Measurements from ENCODE around the gene BRS3. TPM values are rescaled to one million over a fixed set of nuclear protein-coding genes. Genes with fewer than 3 reads are reported as not detected.
A peak's percentile ranks its signal among the peaks of the same experiment; 100 is the strongest.

The BRS3 gene
- total RNA-seq, 1 donor = not detected

- Histone ChIP-seq H3K4me3 (ENCODE audit: low read length) (no peak overlapping the region), H3K27me3 (ENCODE audit: insufficient read depth, low read length) (no peaks in the 10 kb centered on the region), H3K9me3 (ENCODE audit: low read depth, low read length) (no peaks in the 10 kb centered on the region), H3K4me1 (ENCODE audit: insufficient read depth, low read length) (no peaks in the 10 kb centered on the region)
Measured at GRCh38 chrX:136473663-136474062, 14.1 kb upstream of the BRS3 start.

- no peaks in the 10 kb centered on the region for H3K4me1 ChIP-seq (ENCODE audit: insufficient read depth, low read length)
- no peaks in the 10 kb centered on the region for H3K27me3 ChIP-seq (ENCODE audit: insufficient read depth, low read length)
- H3K4me3 ChIP-seq (ENCODE audit: low read length) = no peak overlapping the region
- H3K9me3 ChIP-seq (ENCODE audit: low read depth, low read length) = no peaks in the 10 kb centered on the region
Measured at GRCh38 chrX:136475236-136475635, 12.5 kb upstream of the BRS3 start.

GRCh38 chrX:136476501-136476900 is 11.2 kb upstream of the BRS3 start:
- no peak overlapping the region for H3K4me3 ChIP-seq (ENCODE audit: low read length)
- H3K27me3 ChIP-seq (ENCODE audit: insufficient read depth, low read length) = no peaks in the 10 kb centered on the region
- H3K9me3 ChIP-seq (ENCODE audit: low read depth, low read length) = no peaks in the 10 kb centered on the region
- no peaks in the 10 kb centered on the region for H3K4me1 ChIP-seq (ENCODE audit: insufficient read depth, low read length)

- no peaks in the 10 kb centered on the region for H3K9me3 ChIP-seq (ENCODE audit: low read depth, low read length)
- no peak overlapping the region for H3K4me3 ChIP-seq (ENCODE audit: low read length)
- no peaks in the 10 kb centered on the region for H3K27me3 ChIP-seq (ENCODE audit: insufficient read depth, low read length)
- H3K4me1 ChIP-seq (ENCODE audit: insufficient read depth, low read length) = no peaks in the 10 kb centered on the region
Measured at GRCh38 chrX:136477026-136477425, 10.7 kb upstream of the BRS3 start.

- no peaks in the 10 kb centered on the region for H3K27me3 ChIP-seq (ENCODE audit: insufficient read depth, low read length)
- H3K4me1 ChIP-seq (ENCODE audit: insufficient read depth, low read length) = no peaks in the 10 kb centered on the region
- no peak overlapping the region for H3K4me3 ChIP-seq (ENCODE audit: low read length)
- no peaks in the 10 kb centered on the region for H3K9me3 ChIP-seq (ENCODE audit: low read depth, low read length)
Measured at GRCh38 chrX:136480383-136480782, 7.4 kb upstream of the BRS3 start.

GRCh38 chrX:136488706-136489105 is 959 bp downstream of the BRS3 start:
- Histone ChIP-seq H3K27me3 (ENCODE audit: insufficient read depth, low read length) (no peaks in the 10 kb centered on the region), H3K4me1 (ENCODE audit: insufficient read depth, low read length) (no peaks in the 10 kb centered on the region), H3K9me3 (ENCODE audit: low read depth, low read length) (no peaks in the 10 kb centered on the region), H3K4me3 (ENCODE audit: low read length) (no peak overlapping the region)

- H3K4me1 ChIP-seq (ENCODE audit: insufficient read depth, low read length) = peaks cover 13% of the 10 kb centered on the region
- H3K4me3 ChIP-seq (ENCODE audit: low read length) = no peak overlapping the region
- H3K27me3 ChIP-seq (ENCODE audit: insufficient read depth, low read length) = no peaks in the 10 kb centered on the region
- no peaks in the 10 kb centered on the region for H3K9me3 ChIP-seq (ENCODE audit: low read depth, low read length)
Measured at GRCh38 chrX:136491832-136492231, 4.1 kb downstream of the BRS3 start.

- no peak overlapping the region for H3K4me3 ChIP-seq (ENCODE audit: low read length)
- H3K4me1 ChIP-seq (ENCODE audit: insufficient read depth, low read length) = peaks cover 13% of the 10 kb centered on the region
- H3K27me3 ChIP-seq (ENCODE audit: insufficient read depth, low read length) = no peaks in the 10 kb centered on the region
- no peaks in the 10 kb centered on the region for H3K9me3 ChIP-seq (ENCODE audit: low read depth, low read length)
Measured at GRCh38 chrX:136493011-136493410, 5.3 kb downstream of the BRS3 start.

GRCh38 chrX:136495043-136495442 is 7.3 kb downstream of the BRS3 start:
- Histone ChIP-seq H3K4me1 (ENCODE audit: insufficient read depth, low read length) (peaks cover 13% of the 10 kb centered on the region), H3K27me3 (ENCODE audit: insufficient read depth, low read length) (no peaks in the 10 kb centered on the region), H3K9me3 (ENCODE audit: low read depth, low read length) (no peaks in the 10 kb centered on the region), H3K4me3 (ENCODE audit: low read length) (no peak overlapping the region)

GRCh38 chrX:136496186-136496763 is 8.5 kb downstream of the BRS3 start:
- Histone ChIP-seq H3K27me3 (ENCODE audit: insufficient read depth, low read length) (no peaks in the 10 kb centered on the region), H3K4me1 (ENCODE audit: insufficient read depth, low read length) (peaks cover 13% of the 10 kb centered on the region), H3K4me3 (ENCODE audit: low read length) (peak overlapping the region; percentile 68), H3K9me3 (ENCODE audit: low read depth, low read length) (no peaks in the 10 kb centered on the region)

GRCh38 chrX:136496764-136497555 is 9.2 kb downstream of the BRS3 start:
- Histone ChIP-seq H3K4me1 (ENCODE audit: insufficient read depth, low read length) (peaks cover 13% of the 10 kb centered on the region), H3K9me3 (ENCODE audit: low read depth, low read length) (no peaks in the 10 kb centered on the region), H3K27me3 (ENCODE audit: insufficient read depth, low read length) (no peaks in the 10 kb centered on the region), H3K4me3 (ENCODE audit: low read length) (peak overlapping the region; percentile 68)

- peak within 1 kb of the TSS; percentile 68 for H3K4me3 ChIP-seq (ENCODE audit: low read length)
- peaks cover 13% of the 10 kb centered on the region for H3K4me1 ChIP-seq (ENCODE audit: insufficient read depth, low read length)
- no peaks in the 10 kb centered on the region for H3K9me3 ChIP-seq (ENCODE audit: low read depth, low read length)
- no peaks in the 10 kb centered on the region for H3K27me3 ChIP-seq (ENCODE audit: insufficient read depth, low read length)
Measured at GRCh38 chrX:136497556-136498052, 9.9 kb downstream of the BRS3 start, which contains the start of gene HTATSF1. HTATSF1 (plus strand) TSS chrX:136497592; CDS start chrX:136497685, 93 bp downstream.

GRCh38 chrX:136519069-136519468 is 31.3 kb downstream of the BRS3 start:
- no peaks in the 10 kb centered on the region for H3K4me1 ChIP-seq (ENCODE audit: insufficient read depth, low read length)
- H3K27me3 ChIP-seq (ENCODE audit: insufficient read depth, low read length) = no peaks in the 10 kb centered on the region
- no peaks in the 10 kb centered on the region for H3K9me3 ChIP-seq (ENCODE audit: low read depth, low read length)
- no peak overlapping the region for H3K4me3 ChIP-seq (ENCODE audit: low read length)

- Histone ChIP-seq H3K4me1 (ENCODE audit: insufficient read depth, low read length) (no peaks in the 10 kb centered on the region), H3K27me3 (ENCODE audit: insufficient read depth, low read length) (no peaks in the 10 kb centered on the region), H3K4me3 (ENCODE audit: low read length) (no peak overlapping the region), H3K9me3 (ENCODE audit: low read depth, low read length) (no peaks in the 10 kb centered on the region)
Measured at GRCh38 chrX:136523770-136524169, 36.0 kb downstream of the BRS3 start.

- Histone ChIP-seq H3K4me1 (ENCODE audit: insufficient read depth, low read length) (no peaks in the 10 kb centered on the region), H3K9me3 (ENCODE audit: low read depth, low read length) (no peaks in the 10 kb centered on the region), H3K27me3 (ENCODE audit: insufficient read depth, low read length) (no peaks in the 10 kb centered on the region), H3K4me3 (ENCODE audit: low read length) (no peak overlapping the region)
Measured at GRCh38 chrX:136525738-136526606, 38.2 kb downstream of the BRS3 start.
